Stimulated activated CD8-positive, alpha-beta memory T cell treated with anti-CD3 and anti-CD28 coated beads, Interleukin-7, amount 100 ng/mL, for 4 hours (primary cell): ENCODE results near the gene LCA5.
"Not testable (repeated sequence)": the region's sequence is repeated elsewhere in the genome, so short reads cannot be mapped to it uniquely, and the experiment has no call there.

Source experiments
- DNase-seq, 2 donors: peaks; one replicate each; pipeline ENCODE4 v3.0.0-alpha.2; 2020; ENCODE audit warnings: low read depth in 2 of 2

LCA5 gene

DNA sequence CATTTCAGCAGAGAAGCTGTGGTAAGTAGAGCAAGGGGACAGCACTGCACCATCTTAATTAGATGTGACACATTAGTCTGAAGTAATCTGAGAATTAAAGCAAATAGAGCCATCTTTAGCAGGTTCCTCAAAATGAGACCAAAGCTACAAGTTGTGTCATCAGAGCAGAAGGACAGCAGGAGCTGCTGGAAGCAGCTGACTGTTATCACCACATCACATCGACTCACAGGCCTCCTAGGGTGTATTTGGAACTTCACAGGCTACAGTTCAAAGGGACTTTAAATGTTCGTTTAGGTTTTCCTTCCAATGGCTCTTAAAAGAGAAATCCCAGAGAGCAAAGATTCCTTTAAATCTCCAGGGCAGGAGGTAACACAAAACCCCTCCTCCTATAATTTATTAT, 69.5 kb downstream of the LCA5 start:
- no peak for DNase-seq

DNA sequence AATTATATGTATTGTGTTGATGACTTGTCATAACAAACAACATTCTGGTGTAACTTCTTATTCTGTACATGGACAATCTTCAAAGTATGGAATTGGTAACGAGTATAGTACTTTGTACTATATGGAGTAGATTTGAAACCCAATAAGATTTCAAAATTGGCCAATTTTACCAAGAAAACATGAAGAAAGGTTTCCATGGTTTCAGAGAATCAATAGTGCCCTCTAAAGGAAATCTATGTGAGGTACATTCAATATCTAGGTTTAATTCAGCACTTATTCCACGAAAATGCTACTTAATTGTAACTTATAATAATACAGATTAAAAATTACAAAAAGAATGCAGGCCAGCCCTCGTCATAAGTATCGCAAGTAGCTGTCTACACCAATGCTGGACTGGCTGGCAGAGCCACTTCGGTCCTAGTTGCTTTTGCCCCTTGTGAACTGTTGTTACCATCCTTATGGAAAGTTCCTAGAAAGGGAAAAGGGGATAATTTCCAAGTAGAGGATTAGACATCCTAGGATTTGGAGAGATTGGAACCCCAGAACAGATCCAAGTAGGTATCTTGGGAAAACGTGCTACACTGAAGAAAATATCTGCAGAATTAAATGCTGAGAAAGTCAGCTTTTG, 70.9 kb downstream of the LCA5 start:
- no peak for DNase-seq

DNA sequence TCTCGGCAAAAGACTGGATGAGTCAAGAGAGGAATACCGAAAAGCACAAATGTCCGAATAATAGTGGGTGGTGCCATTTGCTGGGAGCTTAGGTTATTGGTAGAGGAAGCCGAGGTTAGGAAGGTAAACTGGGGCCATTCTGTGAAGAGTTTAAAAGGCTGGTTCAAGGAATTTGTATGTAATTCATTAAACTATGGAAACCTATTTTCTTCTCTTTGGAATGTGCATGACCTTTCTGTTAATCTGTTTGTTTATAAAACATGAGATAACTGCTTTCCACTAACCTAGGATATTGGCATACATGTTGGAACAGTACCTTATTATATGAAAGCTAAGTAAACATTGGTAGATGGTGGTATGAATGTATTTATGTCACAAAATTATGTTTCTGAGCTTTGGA, 71.8 kb downstream of the LCA5 start:
- no peak for DNase-seq

DNA sequence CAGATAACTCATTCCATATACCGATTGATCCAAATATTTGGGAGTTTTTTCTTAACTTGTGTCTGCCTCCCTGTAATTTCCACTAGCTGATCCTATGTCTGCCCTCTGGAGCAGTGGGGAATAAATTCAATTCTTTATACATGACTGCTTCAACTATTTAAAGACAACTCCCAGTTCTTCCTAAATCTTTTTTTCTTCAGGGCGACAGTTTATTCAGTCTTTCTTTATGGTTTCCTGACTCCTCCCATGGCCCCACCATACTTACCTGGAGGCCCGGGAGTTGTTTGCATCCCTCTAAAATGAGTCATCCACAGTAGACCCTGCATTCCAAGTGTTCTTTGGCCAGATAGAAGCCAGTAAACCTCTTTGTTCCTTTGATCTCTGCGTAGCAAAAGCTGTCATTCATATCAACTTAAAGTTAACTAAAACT, 73.6 kb downstream of the LCA5 start:
- DNase-seq = no peak

DNA sequence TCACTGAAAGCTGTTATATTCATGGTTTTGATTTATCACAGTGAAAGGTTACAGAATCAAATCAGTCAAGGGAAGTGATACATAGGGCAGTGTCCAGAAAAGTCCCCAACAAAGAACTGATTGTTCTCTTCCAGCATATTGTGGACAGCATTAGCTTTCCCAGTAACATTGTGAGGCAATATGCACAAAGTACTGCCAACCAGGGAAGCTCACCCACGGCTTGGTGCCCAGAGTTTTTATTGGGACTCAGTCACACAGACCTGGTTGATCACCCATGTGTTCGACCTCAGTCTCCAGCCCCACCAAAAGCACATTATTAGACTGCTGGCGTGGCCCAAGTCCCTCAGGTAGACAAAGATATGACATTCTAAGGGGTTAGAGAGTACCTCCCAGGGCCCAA, 76.0 kb downstream of the LCA5 start:
- no peak for DNase-seq

DNA sequence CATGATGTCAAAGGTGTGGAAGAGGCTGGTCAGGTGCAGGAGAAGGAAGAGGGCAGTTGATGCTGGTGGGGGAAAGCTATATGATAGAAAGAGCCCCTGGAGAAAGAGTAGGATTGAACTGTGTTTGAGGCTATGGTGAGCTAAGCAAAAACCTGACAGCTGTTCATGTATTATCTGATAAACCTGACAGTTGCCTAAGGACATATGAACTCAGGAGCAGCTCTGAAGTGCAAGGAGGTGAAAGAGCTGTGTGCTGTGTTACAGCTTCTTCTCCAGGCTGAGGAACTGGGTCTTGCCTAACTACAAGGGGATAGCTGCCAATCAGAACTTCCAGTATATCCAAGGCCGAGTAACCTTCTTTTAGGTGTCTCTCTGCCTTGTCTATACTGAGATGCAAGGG, 81.8 kb downstream of the LCA5 start:
- no peak for DNase-seq

DNA sequence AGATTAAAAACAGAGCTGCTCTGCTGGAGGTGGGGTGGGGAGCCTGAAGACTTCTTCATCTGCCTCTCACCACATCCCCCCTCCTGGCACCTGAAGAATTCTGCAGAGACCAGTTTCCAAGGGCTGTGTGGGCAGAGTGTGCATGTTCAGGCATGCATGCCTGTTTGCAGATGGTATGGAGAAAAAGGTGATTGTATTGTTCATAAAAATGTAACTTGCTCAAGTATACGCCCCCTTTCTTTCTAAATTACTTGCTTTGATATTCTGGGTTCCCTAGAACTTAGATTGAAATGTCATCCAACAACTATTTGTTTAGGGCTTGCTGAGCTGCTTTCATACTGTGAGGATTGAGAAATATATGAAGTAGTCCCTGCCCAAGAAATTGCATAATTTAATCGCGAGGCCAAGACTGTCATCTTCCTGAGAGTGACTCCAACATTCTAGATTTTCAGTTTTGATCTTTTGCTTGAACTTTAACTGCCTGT, 83.6 kb downstream of the LCA5 start:
- no peak for DNase-seq

DNA sequence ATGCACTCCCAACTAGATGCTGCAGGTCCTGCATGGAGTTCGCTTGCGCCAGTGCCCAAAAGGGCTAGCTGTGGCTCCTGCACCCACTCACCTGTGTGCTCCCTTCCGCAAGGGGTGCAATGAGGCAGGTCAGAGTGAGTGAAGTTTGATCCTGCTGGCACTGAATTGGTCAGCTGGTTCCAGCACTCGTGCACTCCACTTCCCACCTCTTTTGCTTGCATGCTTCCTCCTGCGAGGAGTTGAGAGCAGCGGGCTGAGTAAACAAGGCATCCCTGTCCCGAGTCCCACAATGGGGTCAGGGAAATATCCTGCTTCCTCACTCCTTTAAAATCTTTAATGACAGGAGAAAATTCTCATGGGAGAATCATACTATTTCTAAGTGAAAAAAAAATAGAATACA, 86.2 kb downstream of the LCA5 start:
- DNase-seq = no peak

DNA sequence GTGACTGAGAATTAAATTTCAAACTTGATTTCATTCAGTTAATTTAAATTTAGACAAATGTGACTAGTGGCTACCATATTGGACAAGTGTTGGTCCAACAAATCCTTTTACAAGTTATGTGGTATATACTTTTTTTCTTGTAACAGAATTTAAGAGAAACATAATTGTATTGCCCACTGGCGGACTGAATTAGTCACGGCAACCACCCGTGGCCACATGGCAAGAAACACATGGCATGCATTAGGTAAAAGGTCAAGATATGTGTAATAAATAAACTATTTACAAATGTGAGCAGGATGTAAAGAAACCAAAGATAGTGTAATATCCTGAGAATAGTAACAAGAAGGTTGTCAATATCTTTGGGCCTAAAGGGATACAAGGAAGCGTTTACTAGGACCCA, 91.2 kb downstream of the LCA5 start:
- no peak for DNase-seq

DNA sequence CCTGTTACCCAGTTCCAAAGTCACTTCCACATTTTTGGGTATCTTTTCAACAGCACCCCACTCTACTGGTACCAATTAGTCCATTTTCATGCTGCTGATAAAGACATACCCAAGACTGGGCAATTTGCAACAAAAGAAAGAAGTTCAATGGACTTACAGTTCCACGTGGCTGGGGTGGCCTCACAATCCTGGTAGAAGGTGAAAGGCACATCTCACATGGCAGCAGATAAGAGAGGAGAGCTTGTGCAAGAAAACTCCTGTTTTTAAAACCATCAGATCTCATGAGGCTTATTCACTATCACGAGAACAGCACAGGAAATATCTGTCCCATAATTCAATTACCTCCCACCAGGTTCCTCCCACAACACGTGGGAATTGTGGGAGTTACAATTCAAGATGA, 93.4 kb downstream of the LCA5 start:
- not testable (repeated sequence) for DNase-seq

DNA sequence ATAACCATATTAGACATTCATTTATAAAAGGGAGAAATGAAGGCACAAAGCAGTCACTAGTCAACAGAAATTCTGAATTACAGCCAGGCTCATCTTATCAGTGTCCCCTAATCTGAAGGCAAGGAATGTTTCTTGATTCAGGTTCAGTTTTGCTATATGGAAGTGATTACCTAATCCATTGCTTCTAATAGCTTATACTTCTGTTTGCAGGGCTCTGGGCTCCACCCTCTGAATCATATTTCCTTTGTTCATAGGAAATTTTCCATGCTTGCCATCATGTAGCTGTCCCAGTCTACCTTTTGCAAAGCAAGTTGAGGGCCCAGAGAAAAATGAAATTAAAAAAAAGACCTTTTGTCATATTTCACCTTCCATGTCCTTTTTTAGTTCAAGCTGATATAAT, 96.0 kb downstream of the LCA5 start:
- no peak for DNase-seq

DNA sequence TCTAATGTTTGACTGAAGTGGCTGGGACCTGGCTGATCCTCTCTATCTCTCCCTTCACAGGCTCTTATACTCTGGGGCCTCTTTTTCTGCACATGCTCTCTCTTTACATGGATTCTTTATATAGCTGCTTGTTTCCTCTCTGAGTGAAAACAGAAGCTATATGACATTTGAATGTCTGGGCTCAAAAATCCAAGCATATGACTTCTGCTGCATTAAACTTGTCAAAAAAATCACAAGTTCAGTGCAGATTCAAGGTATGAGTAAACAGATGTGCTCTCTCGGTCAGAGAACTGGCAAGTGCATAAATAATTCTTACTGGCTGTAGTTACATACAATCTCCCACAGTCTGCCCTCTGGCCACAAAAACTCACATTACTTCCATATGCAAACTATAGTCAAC, 96.6 kb downstream of the LCA5 start:
- DNase-seq = no peak

DNA sequence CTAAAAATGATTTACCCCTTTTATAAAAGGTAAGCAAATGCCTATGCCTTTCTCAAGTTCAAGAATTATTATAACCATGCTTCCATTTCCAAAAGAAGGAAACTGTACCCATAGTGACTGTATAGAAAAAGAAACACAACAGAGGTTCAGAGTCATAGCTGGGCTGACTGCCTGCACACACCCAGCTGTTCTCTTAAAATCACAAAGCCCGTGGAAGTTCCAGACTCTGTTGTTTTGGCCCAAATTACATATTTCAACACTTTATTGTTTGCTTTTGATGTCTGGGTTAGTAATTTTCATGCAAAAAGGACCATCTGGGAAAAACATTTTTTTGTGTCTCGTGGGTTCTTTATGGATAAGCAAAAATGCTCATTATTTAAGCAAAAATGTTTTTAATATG, 99.2 kb downstream of the LCA5 start:
- no peak for DNase-seq

DNA sequence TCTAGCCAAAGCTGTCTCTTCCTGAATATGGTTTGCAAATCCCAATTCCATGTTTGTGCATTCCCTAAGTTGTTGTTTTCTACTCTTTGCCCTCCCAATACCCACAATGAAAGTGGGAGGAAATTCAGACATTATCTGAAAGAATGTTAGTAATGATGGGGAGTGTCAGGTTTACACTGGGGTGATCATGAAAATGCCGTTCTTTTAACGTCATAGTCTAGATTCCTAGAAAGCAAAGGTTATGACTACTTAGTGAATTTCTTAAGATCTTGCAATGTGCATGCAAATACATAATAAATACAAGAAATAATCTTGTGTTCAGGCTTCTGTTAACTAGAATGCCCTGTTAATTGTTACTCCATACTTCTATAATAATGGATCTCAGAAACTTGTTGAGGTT, 101.0 kb downstream of the LCA5 start:
- no peak for DNase-seq

DNA sequence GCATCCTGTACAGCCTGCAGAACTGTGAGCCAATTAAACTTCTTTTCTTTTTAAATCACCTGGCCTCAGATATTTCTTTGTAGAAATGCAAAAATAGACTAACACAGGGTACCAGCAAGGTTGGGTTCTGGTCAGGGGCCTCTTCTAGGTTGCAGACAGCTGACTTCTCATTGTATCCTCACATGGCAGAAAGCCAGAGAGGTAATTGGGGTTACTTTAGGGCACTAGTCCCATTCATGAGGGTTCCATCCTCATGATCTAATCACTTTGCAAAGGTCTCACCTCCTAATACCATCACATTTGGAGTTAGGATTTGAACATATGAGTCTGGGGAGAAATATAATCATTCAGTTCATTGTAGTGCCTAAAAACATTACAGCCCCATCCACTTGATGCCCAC, 101.5 kb downstream of the LCA5 start:
- no peak for DNase-seq
